Activated T-cell treated with anti-CD3 and anti-CD28 coated beads for 24 hours (primary cell): ENCODE results near the gene LIN37.
"Not testable (repeated sequence)": the region's sequence is repeated elsewhere in the genome, so short reads cannot be mapped to it uniquely, and the experiment has no call there.

ENCODE experiments used
- DNase-seq: peaks from one replicate; pipeline ENCODE4 v3.0.0-alpha.2; 2020; ENCODE audit warnings: low read depth

LIN37 gene

GRCh38 chr19:35753634-35754369 lies 5.4 kb downstream of the LIN37 start:
- DNase-seq = no peak

DNA sequence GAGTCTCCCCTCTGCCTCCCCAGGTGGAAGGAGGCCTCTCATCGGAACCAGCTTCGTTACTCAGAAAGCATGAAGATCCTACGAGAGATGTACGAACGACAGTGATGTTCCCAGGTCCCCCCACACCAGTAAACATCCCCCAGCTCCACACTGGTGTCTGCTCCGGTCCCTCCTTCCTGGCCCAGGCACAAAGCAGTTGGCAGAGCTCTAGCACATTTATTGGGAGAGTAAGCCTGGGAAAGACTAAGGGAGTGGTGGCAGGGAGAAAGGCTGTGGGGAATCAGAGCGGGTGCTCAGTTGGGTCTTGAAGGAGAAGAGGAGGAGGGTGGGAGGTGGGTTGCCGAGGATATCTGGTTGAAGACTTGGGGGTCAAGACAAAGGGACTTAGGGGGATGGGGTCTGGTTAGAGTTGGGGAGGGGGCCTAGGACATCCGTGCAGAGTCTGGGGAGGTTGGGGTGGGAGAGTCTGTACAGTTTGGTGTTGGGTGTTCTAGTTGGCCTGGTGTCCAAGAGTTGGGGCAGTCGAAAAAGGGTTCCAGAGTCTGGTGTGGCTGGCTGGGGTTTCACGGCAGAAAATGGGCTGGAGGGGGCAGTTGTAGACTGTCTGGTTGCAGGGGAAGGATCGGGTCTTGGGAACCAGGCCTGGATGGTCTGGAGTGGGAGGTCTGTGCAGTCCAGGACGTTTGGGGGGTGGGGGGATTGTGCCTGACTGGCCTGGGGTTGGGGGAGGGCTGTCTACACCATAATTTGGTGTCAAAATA lies 6.2 kb downstream of the LIN37 start:
- DNase-seq = no peak

DNA sequence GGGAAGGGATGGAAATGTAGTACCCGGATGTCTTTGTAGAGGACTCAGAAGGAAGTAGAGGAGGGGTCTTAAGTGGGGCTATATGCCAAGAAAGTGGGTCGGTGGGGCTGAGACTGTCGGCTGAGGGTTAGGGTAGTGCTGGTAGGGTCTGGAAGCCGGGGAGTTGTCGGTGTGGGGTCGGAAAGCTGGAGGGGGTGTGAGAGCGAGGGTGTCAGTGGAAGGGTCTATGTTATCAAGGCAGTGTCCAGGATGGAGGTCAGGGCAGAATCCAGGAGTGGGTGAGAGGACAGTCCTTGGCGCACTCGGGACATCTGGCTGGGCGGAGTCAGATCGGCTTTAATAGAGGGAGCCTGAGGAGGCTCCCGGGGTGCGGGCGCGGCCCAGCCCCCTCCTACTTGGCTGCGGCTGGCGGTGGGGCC lies 6.8 kb downstream of the LIN37 start:
- no peak for DNase-seq

DNA sequence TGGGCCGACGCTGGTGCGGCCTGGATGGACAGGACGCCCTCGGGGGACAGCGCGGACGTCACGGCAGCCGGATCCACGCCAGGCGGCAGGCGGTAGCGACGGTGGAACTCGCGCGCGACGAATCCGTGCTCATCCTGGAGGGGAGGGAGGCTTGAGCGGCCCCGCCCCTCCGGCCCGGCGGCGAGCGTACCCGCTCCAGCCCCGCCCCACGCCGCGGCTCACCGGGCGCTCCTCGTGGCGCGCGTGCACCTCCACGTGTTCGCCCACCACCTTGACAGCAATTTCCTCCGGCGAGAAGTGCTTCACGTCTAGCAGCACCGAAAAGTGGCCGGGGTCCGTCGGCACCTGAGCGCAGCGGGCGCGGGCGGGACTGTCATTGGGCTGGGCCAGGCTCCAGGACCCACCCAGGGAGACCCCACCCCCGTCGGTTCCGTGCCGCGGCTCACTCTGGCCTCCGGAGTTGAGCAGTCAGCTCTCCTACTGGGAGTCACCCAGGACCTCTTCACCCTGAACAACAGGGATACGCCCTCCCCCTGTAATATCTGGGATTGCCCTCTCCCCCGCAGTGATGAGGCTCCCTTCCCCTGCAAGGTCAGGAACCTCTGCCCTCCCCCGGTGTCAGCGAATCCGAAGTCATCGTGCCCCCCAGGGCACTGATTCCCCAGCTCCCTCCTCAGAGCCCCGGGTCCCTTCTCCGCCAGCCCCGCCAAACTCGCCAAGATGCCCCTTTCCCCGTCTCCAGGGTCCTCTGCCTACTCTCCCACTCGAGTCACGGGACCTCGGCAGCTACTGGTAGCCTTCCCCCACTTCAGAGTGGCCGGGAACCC lies 7.4 kb downstream of the LIN37 start:
- DNase-seq = peak; percentile 46

- DNase-seq = no peak
Measured at GRCh38 chr19:35756377-35757230, 8.2 kb downstream of the LIN37 start, which contains the start of gene HSPB6. Gene HSPB6 (minus strand): TSS chr19:35757029. CDS start chr19:35757008, 21 bp downstream.

GRCh38 chr19:35757231-35757748 lies 8.9 kb downstream of the LIN37 start:
- no peak for DNase-seq

GRCh38 chr19:35757749-35758608 lies 9.6 kb downstream of the LIN37 start, which contains the start of gene PROSER3:
Gene PROSER3 (plus strand): TSS chr19:35758176. CDS start chr19:35758216, 40 bp downstream.
- DNase-seq = peak; percentile 99

DNA sequence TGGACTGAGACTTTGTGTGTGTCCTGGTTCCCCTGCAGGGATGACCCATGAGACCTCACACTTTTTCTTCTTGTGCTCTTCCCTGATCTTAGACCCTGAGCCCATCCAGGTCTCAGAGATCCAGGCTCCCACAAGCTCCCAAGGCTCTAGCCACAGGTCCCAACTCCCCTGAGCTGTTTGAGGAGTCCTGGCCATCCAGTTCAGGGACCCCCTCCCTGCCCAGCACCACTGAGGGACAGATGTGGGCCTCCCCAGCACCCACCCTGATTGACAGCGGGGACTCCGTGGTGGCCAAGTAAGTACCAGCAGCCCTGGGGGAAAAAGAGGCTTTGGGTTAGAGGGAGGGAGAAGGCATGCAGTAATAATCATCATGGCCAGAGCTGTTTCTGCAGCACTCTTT lies 11.3 kb downstream of the LIN37 start:
- DNase-seq = no peak

DNA sequence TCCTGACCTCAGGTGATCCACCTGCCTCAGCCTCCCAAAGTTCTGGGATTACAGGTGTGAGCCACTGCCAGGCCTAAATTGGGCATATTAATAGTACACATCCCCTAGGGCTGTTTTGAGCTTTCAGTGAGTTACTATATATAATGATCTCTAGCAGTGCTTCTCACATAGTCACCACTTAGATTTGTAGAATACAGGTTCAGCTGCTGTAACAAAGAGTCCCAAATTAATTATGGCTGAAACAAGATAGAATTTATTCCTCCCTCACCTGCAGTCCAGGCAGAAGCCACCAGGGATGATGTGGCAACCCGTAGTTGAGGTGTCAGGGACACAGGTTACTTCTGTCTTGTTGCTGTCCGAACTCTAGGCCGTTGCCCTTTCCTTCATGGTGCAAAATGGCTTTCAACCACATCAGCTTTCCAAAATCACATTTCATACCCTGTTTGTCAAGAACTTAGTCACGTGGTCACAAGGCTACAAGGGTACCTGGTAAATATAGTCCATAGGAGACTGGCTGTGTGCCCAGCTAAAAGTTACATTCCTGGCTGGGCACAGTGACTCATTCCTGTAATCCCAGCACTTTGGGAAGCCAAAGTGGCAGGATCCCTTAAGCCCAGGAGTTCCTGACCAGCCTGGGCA lies 12.5 kb downstream of the LIN37 start:
- no peak for DNase-seq

- DNase-seq = no peak
Measured at GRCh38 chr19:35764432-35765315, 16.3 kb downstream of the LIN37 start.

GRCh38 chr19:35766571-35767104 lies 18.3 kb downstream of the LIN37 start:
- DNase-seq = no peak

GRCh38 chr19:35767288-35768081 lies 19.1 kb downstream of the LIN37 start:
- DNase-seq = no peak

DNA sequence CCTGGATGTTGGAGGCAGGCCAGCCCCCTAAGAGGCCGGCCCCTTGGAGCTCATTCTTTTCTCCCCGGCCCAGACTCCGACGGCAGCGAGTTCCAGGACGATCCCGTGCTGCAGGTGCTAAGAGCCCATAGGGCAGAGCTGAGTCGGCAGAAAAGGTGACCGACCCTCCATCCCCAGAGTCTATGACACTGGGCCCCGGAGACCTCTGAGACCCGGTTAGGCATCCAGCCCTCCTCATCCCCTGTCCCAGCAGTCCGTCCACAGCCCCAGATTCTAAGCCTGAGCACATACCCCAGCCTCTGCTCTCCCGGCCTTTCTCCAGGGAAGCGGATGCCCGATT lies 19.7 kb downstream of the LIN37 start:
- no peak for DNase-seq

- DNase-seq = not testable (repeated sequence)
Measured at GRCh38 chr19:35772362-35772761, 24.0 kb downstream of the LIN37 start.

DNA sequence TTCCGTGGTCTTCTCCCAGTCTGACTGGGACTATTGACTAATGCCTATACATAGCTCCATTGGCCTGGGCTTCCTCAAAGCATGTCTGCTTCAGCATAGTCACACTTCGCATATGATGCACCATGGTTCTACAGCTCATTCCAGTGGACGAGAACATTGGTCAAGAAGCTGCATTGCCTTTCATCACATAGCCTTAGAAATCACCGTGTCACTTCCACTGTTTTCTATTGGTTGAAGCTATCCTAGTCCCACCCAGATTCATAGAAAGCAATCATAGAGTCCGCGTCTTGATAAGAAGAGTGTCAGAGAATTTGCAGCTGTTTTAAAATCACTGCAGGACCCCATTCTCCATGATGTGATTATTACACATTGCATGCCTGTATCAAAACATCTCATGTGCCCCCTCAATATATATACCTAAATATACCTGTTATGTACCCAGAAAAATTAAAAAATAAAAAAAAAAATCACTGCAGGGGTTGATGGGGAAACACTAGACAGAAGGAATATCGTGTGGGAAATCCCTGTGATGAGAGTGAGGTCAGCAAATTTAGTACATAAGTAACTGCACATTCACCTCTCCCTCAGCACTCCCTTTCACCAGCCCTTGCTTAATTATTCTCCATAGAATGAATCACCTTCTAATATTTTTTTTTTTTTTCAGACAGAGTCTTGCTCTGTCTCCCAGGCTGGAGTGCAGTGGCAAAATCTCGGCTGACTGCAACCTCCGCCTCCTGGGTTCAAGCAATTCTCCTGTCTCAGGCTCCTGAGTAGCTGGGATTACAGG lies 24.8 kb downstream of the LIN37 start:
- DNase-seq = no peak

- DNase-seq = no peak
Measured at GRCh38 chr19:35774274-35775045, 26.1 kb downstream of the LIN37 start.
